ENCODE measurements around the gene ALOX12.

DNA sequence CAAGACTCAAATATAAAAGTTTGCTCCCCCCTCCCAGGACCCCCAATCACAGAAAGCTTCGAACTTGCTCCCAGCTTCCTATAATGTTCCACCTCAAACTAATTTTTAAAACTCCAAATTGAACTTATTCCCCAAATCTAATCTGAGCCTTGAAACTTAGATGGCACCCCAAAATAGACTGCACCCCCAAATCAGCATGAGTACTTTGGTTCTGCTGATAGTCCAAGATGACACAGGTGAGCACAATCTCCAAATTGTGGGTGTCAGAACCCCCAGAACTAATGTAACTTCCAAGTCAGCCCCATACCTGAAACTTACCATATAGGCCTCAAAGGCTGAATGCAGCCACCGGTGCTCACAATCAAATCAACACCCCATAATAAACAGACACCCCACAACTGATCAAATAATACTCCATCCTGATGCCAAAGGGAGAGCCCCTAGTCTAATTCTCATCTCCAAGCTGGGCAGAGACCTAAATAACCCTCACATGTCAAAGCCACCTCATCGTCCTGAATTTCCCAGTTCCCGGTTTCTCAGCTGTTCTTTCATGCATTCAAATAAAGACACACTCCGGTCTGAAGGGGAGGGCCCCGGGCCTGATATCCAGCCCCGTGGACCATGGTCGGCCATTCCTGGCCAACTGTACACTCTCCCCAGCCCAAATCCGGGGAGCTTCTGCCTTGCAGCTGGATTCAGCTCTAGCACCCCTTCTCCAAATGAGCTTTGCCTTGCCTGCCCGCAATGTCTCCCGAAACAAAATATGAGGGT is 25.2 kb downstream of the ALOX12 start:
- TF ChIP-seq POLR2A (IDR thresholded peaks at IDR 0.05) (no peak), CTCF (IDR thresholded peaks at IDR 0.05 in 4 of 5, conservative IDR thresholded peaks at IDR 0.05 in 1 of 5) (no peak)

Measured in gastrocnemius medialis (tissue), 4 donors.